Sigmoid colon (tissue), 7 donors: ENCODE data around the gene BLCAP. TPM values are rescaled to one million over a fixed set of nuclear protein-coding genes. Genes with fewer than 3 reads are reported as not detected.

Experiments used
- DNase-seq: peaks from one replicate; pipeline ENCODE4 v3.0.0-alpha.2; 2019
- H3K27ac ChIP-seq, 4 donors: fragments of 200-600 bp; sonication (generic); one replicate each; pipeline ENCODE4 v1.5.1; 2016 to 2019; ENCODE audit warnings: mild to moderate bottlenecking in 1 of 4
- H3K27me3 ChIP-seq, 3 donors: fragments of 200-600 bp; sonication (generic); one replicate each; pipeline ENCODE4 v1.5.1; 2019; ENCODE audit warnings: mild to moderate bottlenecking in 1 of 3
- H3K36me3 ChIP-seq, 4 donors: fragments of 200-600 bp; sonication (generic); one replicate each; pipeline ENCODE4 v1.5.1; 2016 to 2019
- H3K4me1 ChIP-seq, 4 donors: fragments of 200-600 bp; sonication (generic); one replicate each; pipeline ENCODE4 v1.5.1; 2017 to 2019
- H3K4me3 ChIP-seq, 4 donors: fragments of 200-600 bp; sonication (generic); one replicate each; pipeline ENCODE4 v1.5.1; 2017 to 2019; ENCODE audit warnings: mild to moderate bottlenecking in 2 of 4, moderate library complexity in 1 of 4
- H3K9me3 ChIP-seq, 4 donors: fragments of 200-600 bp in 3 of 4; sonication (generic) in 3 of 4; one replicate each; pipeline versions ENCODE4 v1.5.1 to v1.6.1; 2013 to 2019
- CTCF ChIP-seq, 4 experiments: fragments of 450-650 bp in 3 of 4; fragments of 200-600 bp in 1 of 4; IDR thresholded peaks; one replicate each; pipeline ENCODE4 v1.5.1; 2016 to 2019; ENCODE audit warnings: antibody characterized with exemption in 4 of 4, mild to moderate bottlenecking in 3 of 4, moderate library complexity in 2 of 4
- EP300 ChIP-seq, 4 donors: sonication (generic); formaldehyde crosslinking; IDR thresholded peaks; one replicate each; pipeline ENCODE4 v1.6.1; 2017; ENCODE audit warnings: antibody characterized with exemption in 4 of 4
- POLR2A ChIP-seq, 2 donors: fragments of 450-650 bp; IDR thresholded peaks; one replicate each; pipeline ENCODE4 v1.6.1; 2016; ENCODE audit warnings: antibody characterized with exemption in 2 of 2, mild to moderate bottlenecking in 2 of 2, moderate library complexity in 2 of 2
- POLR2AphosphoS5 ChIP-seq, 4 donors: sonication (generic); formaldehyde crosslinking; IDR thresholded peaks; one replicate each; pipeline ENCODE4 v1.6.1; 2017; ENCODE audit warnings: antibody characterized with exemption in 4 of 4
- WGBS, 2 donors: extraction: QIAGEN DNeasy Blood & Tissue Kit; methylation state at CpG; one replicate each; pipeline ENCODE4 v1.1.7; 2013; 5-methylcytosine and 5-hydroxymethylcytosine counted together
- intact Hi-C: fragments of 100-400 bp; cut with DNase I; formaldehyde crosslinking; loops from one replicate; pipeline ENCODE4 v1.15.1; 2023
- polyA plus RNA-seq, 3 donors: library from polyadenylated mRNA; stranded (reverse); fragments of 200-250 nt; gene quantifications; one replicate each; pipeline ENCODE4 v1.2.3, GENCODE V29; 2013
- total RNA-seq, 4 donors: library from RNA; depleted of rRNA; stranded (reverse); fragments of >200 nt; gene quantifications; one replicate each; pipeline ENCODE4 v1.1.0, GENCODE V29; 2016
- donor health status: healthy with polysubstance abuse.
- donor health status: Bipolar disorder and iron deficiency.
- donor health status: healthy.

Gene BLCAP
- total and polyA plus RNA-seq, 7 donors = 40.2 to 68.7 (median 56.5) TPM

- Histone ChIP-seq H3K4me1 (peaks cover 0 to 55% (median 48%) of the 10 kb centered on the region in 4 donors), H3K36me3 (no peaks in the 10 kb centered on the region), H3K27me3 (no peaks in the 10 kb centered on the region), H3K4me3 (peak overlapping the region; percentile 95 to 99 (median 98)), H3K9me3 (no peaks in the 10 kb centered on the region), H3K27ac (peak overlapping the region; percentile 92 to 99 (median 97))
- 1 to 2% methylated on average over 28 of the region's 28 CpGs for WGBS, 2 donors
- intact Hi-C loops = loop anchor here (2.0 to 5.0 kb wide), 3 partner anchors 140 to 348 kb away; partner anchors contain the start of genes MROH8 and RPN2
- TF ChIP-seq POLR2A (IDR thresholded peaks at IDR 0.05) = no peak
- TF ChIP-seq EP300 (IDR thresholded peaks at IDR 0.05) = no peak
- TF ChIP-seq CTCF (IDR thresholded peaks at IDR 0.05) = no peak
- peak in 2 of 4 donors; percentile 4 to 13 for TF ChIP-seq POLR2AphosphoS5 (IDR thresholded peaks at IDR 0.05)
- DNase-seq = no peak
These were observed 638 bp downstream of the BLCAP start for GRCh38 chr20:37526839-37527637.

GRCh38 chr20:37526238-37526838 is 1.3 kb downstream of the BLCAP start:
- Histone ChIP-seq H3K9me3 (no peaks in the 10 kb centered on the region), H3K27me3 (no peaks in the 10 kb centered on the region), H3K4me3 (peak overlapping the region; percentile 95 to 99 (median 98)), H3K27ac (peak overlapping the region; percentile 92 to 99 (median 97)), H3K4me1 (peaks cover 0 to 62% (median 53%) of the 10 kb centered on the region in 4 donors), H3K36me3 (no peaks in the 10 kb centered on the region)
- TF ChIP-seq POLR2AphosphoS5 (IDR thresholded peaks at IDR 0.05) (peak; percentile 24 to 82 (median 64)), POLR2A (IDR thresholded peaks at IDR 0.05) (no peak), CTCF (IDR thresholded peaks at IDR 0.05) (no peak)
- intact Hi-C loops = loop anchor here (2.0 to 5.0 kb wide), 3 partner anchors 139 to 348 kb away; partner anchors contain the start of genes MROH8 and RPN2
- WGBS, 2 donors = 5 to 9% methylated on average over 10 of the region's 10 CpGs
- DNase-seq = no peak

- Histone ChIP-seq H3K4me1 (peaks cover 0 to 67% (median 58%) of the 10 kb centered on the region in 4 donors), H3K4me3 (peak overlapping the region; percentile 95 to 99 (median 98)), H3K36me3 (no peaks in the 10 kb centered on the region), H3K9me3 (no peaks in the 10 kb centered on the region), H3K27ac (peak overlapping the region; percentile 92 to 99 (median 97)), H3K27me3 (no peaks in the 10 kb centered on the region)
- no peak for TF ChIP-seq EP300 (IDR thresholded peaks at IDR 0.05)
- no peak for TF ChIP-seq POLR2AphosphoS5 (IDR thresholded peaks at IDR 0.05)
- no peak for TF ChIP-seq CTCF (IDR thresholded peaks at IDR 0.05)
- TF ChIP-seq POLR2A (IDR thresholded peaks at IDR 0.05) = no peak
- intact Hi-C loops = loop anchor here (2.0 to 5.0 kb wide), 3 partner anchors 139 to 347 kb away; partner anchors contain the start of genes MROH8 and RPN2
- DNase-seq = no peak
- WGBS, 2 donors = 62 to 75% methylated on average over 5 of the region's 5 CpGs
These were observed 1.9 kb downstream of the BLCAP start for GRCh38 chr20:37525810-37526209.

- Histone ChIP-seq H3K4me3 (peak overlapping the region in 1 of 4 donors; percentile 99), H3K9me3 (no peaks in the 10 kb centered on the region), H3K27ac (peak overlapping the region in 3 of 4 donors; percentile 97 to 99 (median 97)), H3K27me3 (no peaks in the 10 kb centered on the region), H3K36me3 (no peaks in the 10 kb centered on the region), H3K4me1 (peaks cover 0 to 74% (median 65%) of the 10 kb centered on the region in 4 donors)
- no peak for DNase-seq
- no peak for TF ChIP-seq CTCF (IDR thresholded peaks at IDR 0.05)
- no peak for TF ChIP-seq POLR2A (IDR thresholded peaks at IDR 0.05)
- TF ChIP-seq EP300 (IDR thresholded peaks at IDR 0.05) = no peak
- no peak for TF ChIP-seq POLR2AphosphoS5 (IDR thresholded peaks at IDR 0.05)
- WGBS, 2 donors = 53 to 56% methylated on average over 6 of the region's 6 CpGs
- intact Hi-C loops = loop anchor here (5.0 kb wide), 1 partner anchor 138 kb away; no protein-coding TSS in a partner anchor
These were observed 2.6 kb downstream of the BLCAP start for GRCh38 chr20:37524859-37525708.
